Eye (tissue), 1 donor: ENCODE results near the gene CEP68.

Experiments used
- DNase-seq: peaks from one replicate; pipeline ENCODE4 v3.0.0-alpha.2; 2015

CEP68 gene

GRCh38 chr2:65133626-65134025, 77.4 kb downstream of the CEP68 start:
- no peak for DNase-seq

GRCh38 chr2:65134158-65134557, 77.9 kb downstream of the CEP68 start:
- DNase-seq = no peak

GRCh38 chr2:65136253-65136652, 80.0 kb downstream of the CEP68 start:
- no peak for DNase-seq
